ENCODE measurements around the gene RBBP4.

DNA sequence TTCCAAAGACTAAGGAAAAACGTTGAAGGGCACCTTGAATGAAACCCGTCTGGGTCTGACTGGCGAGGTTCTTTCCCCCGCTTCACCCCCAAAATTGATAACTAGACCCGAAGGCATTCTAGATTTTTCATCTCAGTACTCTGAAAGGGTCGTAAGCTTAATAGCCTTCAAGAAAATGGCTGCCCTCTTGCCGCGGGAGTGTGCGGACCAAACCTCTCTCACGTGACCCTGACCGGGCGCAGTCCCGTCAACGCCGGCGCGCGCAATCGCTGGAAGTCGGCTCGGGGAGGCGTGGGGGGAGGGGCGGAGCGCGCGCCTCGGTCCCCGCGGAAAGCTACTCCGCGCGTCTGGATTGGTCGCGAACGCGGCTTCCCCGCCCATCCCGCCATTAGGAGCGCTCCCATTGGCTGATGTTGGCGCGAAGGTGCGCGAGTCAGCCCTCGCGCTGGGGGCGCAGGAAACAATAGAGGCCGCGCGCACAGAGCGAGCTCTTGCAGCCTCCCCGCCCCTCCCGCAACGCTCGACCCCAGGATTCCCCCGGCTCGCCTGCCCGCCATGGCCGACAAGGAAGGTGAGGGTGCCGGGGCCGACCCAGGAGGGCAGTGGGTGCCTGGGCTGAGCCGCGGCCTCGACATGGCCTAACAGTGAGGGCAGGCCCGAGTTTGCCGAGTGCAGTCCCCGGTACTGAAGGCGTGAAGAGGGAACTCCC, at the start of gene RBBP4:
- TF ChIP-seq, protein P1, sequence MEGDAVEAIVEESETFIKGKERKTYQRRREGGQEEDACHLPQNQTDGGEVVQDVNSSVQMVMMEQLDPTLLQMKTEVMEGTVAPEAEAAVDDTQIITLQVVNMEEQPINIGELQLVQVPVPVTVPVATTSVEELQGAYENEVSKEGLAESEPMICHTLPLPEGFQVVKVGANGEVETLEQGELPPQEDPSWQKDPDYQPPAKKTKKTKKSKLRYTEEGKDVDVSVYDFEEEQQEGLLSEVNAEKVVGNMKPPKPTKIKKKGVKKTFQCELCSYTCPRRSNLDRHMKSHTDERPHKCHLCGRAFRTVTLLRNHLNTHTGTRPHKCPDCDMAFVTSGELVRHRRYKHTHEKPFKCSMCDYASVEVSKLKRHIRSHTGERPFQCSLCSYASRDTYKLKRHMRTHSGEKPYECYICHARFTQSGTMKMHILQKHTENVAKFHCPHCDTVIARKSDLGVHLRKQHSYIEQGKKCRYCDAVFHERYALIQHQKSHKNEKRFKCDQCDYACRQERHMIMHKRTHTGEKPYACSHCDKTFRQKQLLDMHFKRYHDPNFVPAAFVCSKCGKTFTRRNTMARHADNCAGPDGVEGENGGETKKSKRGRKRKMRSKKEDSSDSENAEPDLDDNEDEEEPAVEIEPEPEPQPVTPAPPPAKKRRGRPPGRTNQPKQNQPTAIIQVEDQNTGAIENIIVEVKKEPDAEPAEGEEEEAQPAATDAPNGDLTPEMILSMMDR (IDR thresholded peaks at IDR 0.05; ENCODE audit: low read length) = no peak
- no peak for TF ChIP-seq EZH2phosphoT487 (IDR thresholded peaks at IDR 0.05; ENCODE audit: low read length)
